GM23338 (cell line): ENCODE measurements around the gene THRB. TPM values are rescaled to one million over a fixed set of nuclear protein-coding genes. Genes with fewer than 3 reads are reported as not detected.

Experiments
- ATAC-seq: fragments of 200-7000 bp; cut with Tn5 transposase; 3 replicates; pipeline ENCODE4 v1.9.1; 2020
- DNase-seq: peaks from one replicate; pipeline ENCODE4 v3.0.0-alpha.2; 2015; ENCODE audit warnings: low spot score
- H2AFZ ChIP-seq: fragments of 200-600 bp; sonication (generic); 2 replicates; pipeline ENCODE4 v1.8.0; 2016; ENCODE audit warnings: antibody characterized with exemption, mild to moderate bottlenecking, moderate library complexity
- H3F3A ChIP-seq: fragments of 200-600 bp; sonication (generic); replicated peaks from 2 replicates; pipeline ENCODE4 v1.8.0; 2017; ENCODE audit warnings: antibody characterized with exemption, mixed run types, low read depth
- H3K27ac ChIP-seq: fragments of 200-600 bp; sonication (generic); 2 replicates; pipeline ENCODE4 v1.6.1; 2016; ENCODE audit warnings: low read depth
- H3K27me3 ChIP-seq: fragments of 200-600 bp; sonication (generic); 2 replicates; pipeline ENCODE4 v1.8.0; 2016; ENCODE audit warnings: mild to moderate bottlenecking, mixed run types, moderate library complexity; ENCODE audit not compliant: insufficient read depth
- H3K36me3 ChIP-seq: fragments of 200-600 bp; sonication (generic); 2 replicates; pipeline ENCODE4 v1.8.0; 2016; ENCODE audit warnings: mild to moderate bottlenecking; ENCODE audit not compliant: insufficient read depth
- H3K4me1 ChIP-seq: fragments of 200-600 bp; sonication (generic); 2 replicates; pipeline ENCODE4 v1.8.0; 2016; ENCODE audit warnings: mild to moderate bottlenecking, moderate library complexity; ENCODE audit not compliant: insufficient read depth
- H3K4me2 ChIP-seq: fragments of 200-600 bp; sonication (generic); 2 replicates; pipeline ENCODE4 v1.7.1; 2017; ENCODE audit warnings: mixed run types
- H3K4me3 ChIP-seq: fragments of 200-600 bp; sonication (generic); 2 replicates; pipeline ENCODE4 v1.6.1; 2016; ENCODE audit warnings: mixed run types
- H3K79me2 ChIP-seq: fragments of 200-600 bp; sonication (generic); replicated peaks from 2 replicates; pipeline ENCODE4 v1.8.0; 2017; ENCODE audit warnings: mild to moderate bottlenecking; ENCODE audit not compliant: insufficient read depth
- H3K9me2 ChIP-seq: fragments of 200-600 bp; sonication (generic); 2 replicates; pipeline ENCODE4 v1.8.0; 2017; ENCODE audit not compliant: insufficient read depth
- H4K20me1 ChIP-seq: fragments of 200-600 bp; sonication (generic); replicated peaks from 2 replicates; pipeline ENCODE4 v1.8.0; 2017; ENCODE audit warnings: mild to moderate bottlenecking; ENCODE audit not compliant: insufficient read depth
- H3K27ac Mint-ChIP-seq: 2 replicates; pipeline ENCODE4 v1.8.0; 2020; ENCODE audit warnings: inconsistent platforms, mild to moderate bottlenecking, moderate library complexity, mixed read lengths
- H3K27me3 Mint-ChIP-seq: 3 replicates; pipeline ENCODE4 v1.8.0; 2022; ENCODE audit warnings: low read depth, mild to moderate bottlenecking, moderate library complexity, mixed read lengths, inconsistent platforms; ENCODE audit not compliant: insufficient read depth, poor library complexity
- H3K36me3 Mint-ChIP-seq: 3 replicates; pipeline ENCODE4 v1.8.0; 2021; ENCODE audit warnings: low read depth, mild to moderate bottlenecking, inconsistent platforms, moderate library complexity, mixed read lengths
- H3K4me1 Mint-ChIP-seq: 3 replicates; pipeline ENCODE4 v1.8.0; 2020; ENCODE audit warnings: mild to moderate bottlenecking, inconsistent platforms, mixed read lengths
- H3K4me3 Mint-ChIP-seq: 3 replicates; pipeline ENCODE4 v1.8.0; 2021; ENCODE audit warnings: moderate library complexity, mild to moderate bottlenecking, inconsistent platforms, mixed read lengths
- H3K9me3 Mint-ChIP-seq: 3 replicates; pipeline ENCODE4 v1.8.0; 2020; ENCODE audit warnings: moderate library complexity, mild to moderate bottlenecking, inconsistent platforms, mixed read lengths
- CREB1 ChIP-seq: fragments of 250-450 bp; sonication (Bioruptor Pico); IDR thresholded peaks from 2 replicates; pipeline ENCODE4 v1.5.0; 2020; ENCODE audit warnings: low read depth, mild to moderate bottlenecking, moderate library complexity
- EZH2 ChIP-seq: fragments of 200-600 bp; sonication (generic); IDR thresholded peaks from one replicate; pipeline ENCODE4 v1.8.0; 2017; ENCODE audit warnings: antibody characterized with exemption, mild to moderate bottlenecking, low read depth; ENCODE audit not compliant: unreplicated experiment
- EZH2phosphoT487 ChIP-seq: fragments of 200-600 bp; sonication (generic); IDR thresholded peaks from one replicate; pipeline ENCODE4 v1.8.1; 2018; ENCODE audit warnings: antibody characterized with exemption; ENCODE audit not compliant: unreplicated experiment
- JUNB ChIP-seq: IDR thresholded peaks from one replicate; pipeline ENCODE4 v1.6.1; 2016; ENCODE audit warnings: antibody characterized with exemption; ENCODE audit not compliant: unreplicated experiment
- NANOG ChIP-seq: IDR thresholded peaks from 2 replicates; pipeline ENCODE4 v1.6.1; 2016; ENCODE audit warnings: antibody characterized with exemption, borderline replicate concordance
- POLR2AphosphoS5 ChIP-seq: IDR thresholded peaks from 2 replicates; pipeline ENCODE4 v1.6.1; 2016; ENCODE audit warnings: antibody characterized with exemption, low read depth
- STAT1 ChIP-seq: IDR thresholded peaks from one replicate; pipeline ENCODE4 v1.6.1; 2016; ENCODE audit warnings: antibody characterized with exemption; ENCODE audit not compliant: unreplicated experiment
- ZNF114 ChIP-seq: fragments of 250-450 bp; sonication (Bioruptor Pico); IDR thresholded peaks from 2 replicates; pipeline ENCODE4 v1.5.0; 2020; ENCODE audit warnings: mild to moderate bottlenecking, moderate library complexity
- ZNF331 ChIP-seq: fragments of 250-450 bp; sonication (Bioruptor Pico); IDR thresholded peaks from 2 replicates; pipeline ENCODE4 v1.5.0; 2020; ENCODE audit warnings: low read depth, mild to moderate bottlenecking, moderate library complexity
- ZNF462 ChIP-seq: fragments of 250-450 bp; sonication (Bioruptor Pico); IDR thresholded peaks from 2 replicates; pipeline ENCODE4 v1.5.0; 2020; ENCODE audit warnings: mild to moderate bottlenecking, moderate library complexity
- polyA plus RNA-seq: library from polyadenylated mRNA; unstranded; fragments of >200 nt; fragmentation: Nextera tagmentation; extraction: Ambion mirVana; gene quantifications from 2 replicates; pipeline ENCODE4 v1.2.1, GENCODE V29; 2016
- total RNA-seq: library from RNA; depleted of rRNA; stranded (reverse); fragments of >200 nt; shearing (Covaris generic); gene quantifications from 2 replicates; pipeline ENCODE4 v1.2.3, GENCODE V29; 2014
- TF ChIP-seq, protein P1 (sequence below): IDR thresholded peaks from one replicate; pipeline ENCODE4 v1.6.1; 2018; ENCODE audit warnings: antibody characterized with exemption; ENCODE audit not compliant: unreplicated experiment
- TF ChIP-seq, protein P2 (sequence below): IDR thresholded peaks from 2 replicates; pipeline ENCODE4 v1.6.1; 2016; ENCODE audit warnings: antibody characterized with exemption

Gene THRB
- total and polyA plus RNA-seq, 2 experiments from 2014 or later, result 1.7 to 3.2 TPM

GRCh38 chr3:24499991-24500390, 5.3 kb upstream of the THRB start:
- no peak overlapping the region for H3K4me3 Mint-ChIP-seq

More at GRCh38 chr3:24499991-24500390, 5.3 kb upstream of the THRB start:
- H4K20me1 ChIP-seq, result no peaks in the 10 kb centered on the region
- no peak overlapping the region for H2AFZ ChIP-seq
- H3K4me1 ChIP-seq, result peaks cover 36% of the 10 kb centered on the region
- Mint-ChIP-seq H3K27me3 (peaks cover 27% of the 10 kb centered on the region), H3K4me1 (peaks cover 45% of the 10 kb centered on the region), H3K36me3 (no peaks in the 10 kb centered on the region), H3K27ac (no peak overlapping the region), H3K9me3 (0 out of 3 replicates have a peak, but pooled peaks cover 4% of the 10 kb centered on the region)
- no peaks in the 10 kb centered on the region for H3K36me3 ChIP-seq
- DNase-seq, result no peak
- TF ChIP-seq ZNF462 (no peak), NANOG (no peak), POLR2AphosphoS5 (no peak), CREB1 (CRISPR knock-in tag) (no peak), STAT1 (no peak), ZNF114 (CRISPR knock-in tag) (no peak), ZNF331 (CRISPR knock-in tag) (no peak), EZH2phosphoT487 (no peak), EZH2 (no peak), JUNB (no peak)
- TF ChIP-seq, protein P1, sequence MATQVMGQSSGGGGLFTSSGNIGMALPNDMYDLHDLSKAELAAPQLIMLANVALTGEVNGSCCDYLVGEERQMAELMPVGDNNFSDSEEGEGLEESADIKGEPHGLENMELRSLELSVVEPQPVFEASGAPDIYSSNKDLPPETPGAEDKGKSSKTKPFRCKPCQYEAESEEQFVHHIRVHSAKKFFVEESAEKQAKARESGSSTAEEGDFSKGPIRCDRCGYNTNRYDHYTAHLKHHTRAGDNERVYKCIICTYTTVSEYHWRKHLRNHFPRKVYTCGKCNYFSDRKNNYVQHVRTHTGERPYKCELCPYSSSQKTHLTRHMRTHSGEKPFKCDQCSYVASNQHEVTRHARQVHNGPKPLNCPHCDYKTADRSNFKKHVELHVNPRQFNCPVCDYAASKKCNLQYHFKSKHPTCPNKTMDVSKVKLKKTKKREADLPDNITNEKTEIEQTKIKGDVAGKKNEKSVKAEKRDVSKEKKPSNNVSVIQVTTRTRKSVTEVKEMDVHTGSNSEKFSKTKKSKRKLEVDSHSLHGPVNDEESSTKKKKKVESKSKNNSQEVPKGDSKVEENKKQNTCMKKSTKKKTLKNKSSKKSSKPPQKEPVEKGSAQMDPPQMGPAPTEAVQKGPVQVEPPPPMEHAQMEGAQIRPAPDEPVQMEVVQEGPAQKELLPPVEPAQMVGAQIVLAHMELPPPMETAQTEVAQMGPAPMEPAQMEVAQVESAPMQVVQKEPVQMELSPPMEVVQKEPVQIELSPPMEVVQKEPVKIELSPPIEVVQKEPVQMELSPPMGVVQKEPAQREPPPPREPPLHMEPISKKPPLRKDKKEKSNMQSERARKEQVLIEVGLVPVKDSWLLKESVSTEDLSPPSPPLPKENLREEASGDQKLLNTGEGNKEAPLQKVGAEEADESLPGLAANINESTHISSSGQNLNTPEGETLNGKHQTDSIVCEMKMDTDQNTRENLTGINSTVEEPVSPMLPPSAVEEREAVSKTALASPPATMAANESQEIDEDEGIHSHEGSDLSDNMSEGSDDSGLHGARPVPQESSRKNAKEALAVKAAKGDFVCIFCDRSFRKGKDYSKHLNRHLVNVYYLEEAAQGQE, result no peak
- TF ChIP-seq, protein P2, sequence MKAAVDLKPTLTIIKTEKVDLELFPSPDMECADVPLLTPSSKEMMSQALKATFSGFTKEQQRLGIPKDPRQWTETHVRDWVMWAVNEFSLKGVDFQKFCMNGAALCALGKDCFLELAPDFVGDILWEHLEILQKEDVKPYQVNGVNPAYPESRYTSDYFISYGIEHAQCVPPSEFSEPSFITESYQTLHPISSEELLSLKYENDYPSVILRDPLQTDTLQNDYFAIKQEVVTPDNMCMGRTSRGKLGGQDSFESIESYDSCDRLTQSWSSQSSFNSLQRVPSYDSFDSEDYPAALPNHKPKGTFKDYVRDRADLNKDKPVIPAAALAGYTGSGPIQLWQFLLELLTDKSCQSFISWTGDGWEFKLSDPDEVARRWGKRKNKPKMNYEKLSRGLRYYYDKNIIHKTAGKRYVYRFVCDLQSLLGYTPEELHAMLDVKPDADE, result no peak
- ATAC-seq, result no peak
- H3K27me3 ChIP-seq, result peaks cover 22% of the 10 kb centered on the region
- H3F3A ChIP-seq, result peaks cover 6% of the 10 kb centered on the region; the same call in 1 of the 2 replicates
- H3K4me3 ChIP-seq, result no peak overlapping the region
- H3K79me2 ChIP-seq, result no peaks in the 10 kb centered on the region
- H3K4me2 ChIP-seq, result no peak overlapping the region
- H3K27ac ChIP-seq, result no peak overlapping the region
- H3K9me2 ChIP-seq, result 0 out of 2 replicates have a peak, but pooled peaks cover 4% of the 10 kb centered on the region
